Lower leg skin (tissue), 4 donors: ENCODE measurements around the gene SNRPE. TPM values are rescaled to one million over a fixed set of nuclear protein-coding genes. Genes with fewer than 3 reads are reported as not detected.
A peak's percentile ranks its signal among the peaks of the same experiment; 100 is the strongest.

Experiments
- DNase-seq, 2 donors: peaks; one replicate each; pipeline ENCODE4 v3.0.0-alpha.2; 2019; ENCODE audit warnings: low spot score in 2 of 2
- H3K4me3 ChIP-seq: fragments of 200-600 bp; sonication (generic); 2 replicates; pipeline ENCODE4 v1.5.1; 2017; ENCODE audit warnings: mild to moderate bottlenecking, low read depth; ENCODE audit not compliant: poor library complexity, severe bottlenecking
- POLR2A ChIP-seq, 2 donors: fragments of 450-650 bp; IDR thresholded peaks; one replicate each; pipeline ENCODE4 v1.6.1; 2016 to 2017; ENCODE audit warnings: antibody characterized with exemption in 2 of 2, mild to moderate bottlenecking in 1 of 2, moderate library complexity in 1 of 2
- WGBS, 2 donors: methylation state at CpG; one replicate each; pipeline ENCODE4 v1.1.5; 2018; 5-methylcytosine and 5-hydroxymethylcytosine counted together
- intact Hi-C: fragments of 100-400 bp; cut with DNase I; formaldehyde crosslinking; loops from one replicate; pipeline ENCODE4 v1.15.0; 2023; ENCODE audit warnings: low total_unique reads
- total RNA-seq, 4 donors: library from RNA; depleted of rRNA; stranded (reverse); fragments of >200 nt; gene quantifications; one replicate each; pipeline ENCODE4 v1.1.0, GENCODE V29; 2016
- TF ChIP-seq, protein P1 (sequence below), 3 donors: fragments of 450-650 bp; IDR thresholded peaks; one replicate each; pipeline ENCODE4 v1.5.1; 2016; ENCODE audit warnings: antibody characterized with exemption in 3 of 3, mild to moderate bottlenecking in 3 of 3, moderate library complexity in 2 of 3

The SNRPE gene
- 10 to 100 TPM; 36.5 to 51.1 (median 38.8) TPM for total RNA-seq

GRCh38 chr1:203861379-203862184, at the start of gene SNRPE:
Gene SNRPE, plus strand, starts transcription at chr1:203861599. Its CDS starts 61 bp downstream, at chr1:203861660.
- DNase-seq = peak; percentile 95 to 99
- TF ChIP-seq, protein P1, sequence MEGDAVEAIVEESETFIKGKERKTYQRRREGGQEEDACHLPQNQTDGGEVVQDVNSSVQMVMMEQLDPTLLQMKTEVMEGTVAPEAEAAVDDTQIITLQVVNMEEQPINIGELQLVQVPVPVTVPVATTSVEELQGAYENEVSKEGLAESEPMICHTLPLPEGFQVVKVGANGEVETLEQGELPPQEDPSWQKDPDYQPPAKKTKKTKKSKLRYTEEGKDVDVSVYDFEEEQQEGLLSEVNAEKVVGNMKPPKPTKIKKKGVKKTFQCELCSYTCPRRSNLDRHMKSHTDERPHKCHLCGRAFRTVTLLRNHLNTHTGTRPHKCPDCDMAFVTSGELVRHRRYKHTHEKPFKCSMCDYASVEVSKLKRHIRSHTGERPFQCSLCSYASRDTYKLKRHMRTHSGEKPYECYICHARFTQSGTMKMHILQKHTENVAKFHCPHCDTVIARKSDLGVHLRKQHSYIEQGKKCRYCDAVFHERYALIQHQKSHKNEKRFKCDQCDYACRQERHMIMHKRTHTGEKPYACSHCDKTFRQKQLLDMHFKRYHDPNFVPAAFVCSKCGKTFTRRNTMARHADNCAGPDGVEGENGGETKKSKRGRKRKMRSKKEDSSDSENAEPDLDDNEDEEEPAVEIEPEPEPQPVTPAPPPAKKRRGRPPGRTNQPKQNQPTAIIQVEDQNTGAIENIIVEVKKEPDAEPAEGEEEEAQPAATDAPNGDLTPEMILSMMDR (IDR thresholded peaks at IDR 0.05) = peak in 1 of 3 donors; percentile 93
- TF ChIP-seq POLR2A (IDR thresholded peaks at IDR 0.05) = peak in 1 of 2 donors; percentile 38
- WGBS, 2 donors = 0 to 1% methylated on average over 48 of the region's 48 CpGs
- intact Hi-C loops = no loop called here
- H3K4me3 ChIP-seq = peak within 1 kb of the TSS; percentile 98

GRCh38 chr1:203813581-203814341, 47.6 kb upstream of the SNRPE start:
- H3K4me3 ChIP-seq = no peak overlapping the region
- 97% methylated on average over 2 of the region's 2 CpGs for WGBS, 2 donors
- TF ChIP-seq POLR2A (IDR thresholded peaks at IDR 0.05) = no peak
- TF ChIP-seq, protein P1 (IDR thresholded peaks at IDR 0.05) = no peak
- intact Hi-C loops = no loop called here
- DNase-seq = no peak

- DNase-seq = no peak
These were observed 43.0 kb upstream of the SNRPE start for GRCh38 chr1:203818399-203818798.

GRCh38 chr1:203823306-203823705, 38.1 kb upstream of the SNRPE start:
- 64 to 73% methylated on average over 1 of the region's 1 CpG for WGBS, 2 donors
- DNase-seq = no peak
- intact Hi-C loops = no loop called here
- TF ChIP-seq POLR2A (IDR thresholded peaks at IDR 0.05) = no peak
- H3K4me3 ChIP-seq = no peak overlapping the region

More at GRCh38 chr1:203818399-203818798, 43.0 kb upstream of the SNRPE start:
- intact Hi-C loops = no loop called here
- H3K4me3 ChIP-seq = no peak overlapping the region
- TF ChIP-seq, protein P1 (IDR thresholded peaks at IDR 0.05) = no peak
- TF ChIP-seq POLR2A (IDR thresholded peaks at IDR 0.05) = no peak
- 95 to 96% methylated on average over 6 of the region's 6 CpGs for WGBS, 2 donors

DNA sequence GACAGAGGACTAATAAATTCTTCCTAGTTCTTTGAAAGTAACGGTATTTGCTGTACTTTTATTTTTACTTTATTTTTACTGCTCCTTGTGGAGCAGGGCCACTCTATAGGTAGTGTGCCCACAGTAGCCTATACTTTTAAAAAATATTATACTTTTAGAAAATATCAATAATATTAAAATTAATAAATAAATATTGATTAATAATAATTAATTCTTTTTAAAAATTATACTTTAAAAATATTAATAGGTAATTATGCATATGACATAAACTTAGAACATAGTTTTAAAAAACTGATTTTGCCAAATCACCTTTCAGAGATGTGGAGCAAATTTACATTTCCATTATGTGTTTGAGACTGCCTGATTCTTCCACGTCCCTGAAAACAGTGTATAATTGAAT, 35.2 kb upstream of the SNRPE start:
- DNase-seq = no peak
- TF ChIP-seq POLR2A (IDR thresholded peaks at IDR 0.05) = no peak
- TF ChIP-seq, protein P1 (IDR thresholded peaks at IDR 0.05) = no peak
- no peak overlapping the region for H3K4me3 ChIP-seq
- intact Hi-C loops = no loop called here
- WGBS, 2 donors = 87 to 91% methylated on average over 2 of the region's 2 CpGs

DNA sequence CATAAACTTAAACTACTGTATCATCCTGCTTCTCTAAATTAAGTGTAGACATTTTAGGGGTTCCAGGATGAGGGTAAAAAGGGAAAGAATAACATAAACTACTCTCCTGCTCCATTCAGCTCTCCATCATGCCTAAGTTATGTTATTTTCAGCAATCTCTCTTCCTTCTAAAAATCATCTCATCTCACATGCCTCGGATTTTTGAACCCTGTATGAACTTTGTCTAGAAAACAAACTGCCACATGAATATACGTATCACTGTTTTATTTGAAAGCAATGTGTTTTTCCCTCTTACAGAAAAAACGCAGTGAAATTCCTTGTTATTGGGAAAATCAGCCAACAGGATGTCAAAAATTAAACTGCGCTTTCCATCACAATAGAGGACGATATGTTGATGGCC, 33.4 kb upstream of the SNRPE start:
- intact Hi-C loops = no loop called here
- no peak overlapping the region for H3K4me3 ChIP-seq
- TF ChIP-seq POLR2A (IDR thresholded peaks at IDR 0.05) = no peak
- TF ChIP-seq, protein P1 (IDR thresholded peaks at IDR 0.05) = no peak
- WGBS, 2 donors = 87 to 88% methylated on average over 5 of the region's 5 CpGs
- no peak for DNase-seq
